SK-N-SH treated with all-trans-retinoic acid at 6 μM for 48 hours (cell line): ENCODE data around the gene TRAF7.

ENCODE experiments used
- ATAC-seq: fragments of 200-7000 bp; cut with Tn5 transposase; 3 replicates; pipeline ENCODE4 v1.9.1; 2020; ENCODE audit warnings: mild to moderate bottlenecking, moderate library complexity
- ARNTL ChIP-seq: fragments of 450-650 bp; formaldehyde crosslinking; IDR thresholded peaks from 2 replicates; pipeline ENCODE4 v1.5.0; 2020; ENCODE audit warnings: low read depth, mild to moderate bottlenecking, moderate library complexity, borderline replicate concordance
- BACH2 ChIP-seq: fragments of 250-450 bp; sonication (Bioruptor Pico); IDR thresholded peaks from 2 replicates; pipeline ENCODE4 v1.9.0; 2021; ENCODE audit warnings: mild to moderate bottlenecking, borderline replicate concordance
- ESRRG ChIP-seq: fragments of 250-450 bp; sonication (Bioruptor Pico); IDR thresholded peaks from 2 replicates; pipeline ENCODE4 v1.6.1; 2021; ENCODE audit warnings: mild to moderate bottlenecking
- ISL1 ChIP-seq: fragments of 250-450 bp; sonication (Bioruptor Pico); IDR thresholded peaks from 2 replicates; pipeline ENCODE4 v2.1.2; 2022; ENCODE audit warnings: mild to moderate bottlenecking, moderate library complexity
- PPARA ChIP-seq: fragments of 250-450 bp; sonication (Bioruptor Pico); IDR thresholded peaks from 2 replicates; pipeline ENCODE4 v1.5.0; 2020; ENCODE audit warnings: mild to moderate bottlenecking, borderline replicate concordance
- RARB ChIP-seq: fragments of 250-450 bp; sonication (Bioruptor Pico); IDR thresholded peaks from 2 replicates; pipeline ENCODE4 v1.8.0; 2021; ENCODE audit warnings: mild to moderate bottlenecking, moderate library complexity
- SNAI2 ChIP-seq: fragments of 250-450 bp; sonication (Bioruptor Pico); IDR thresholded peaks from 2 replicates; pipeline ENCODE4 v1.5.0; 2020; ENCODE audit warnings: mild to moderate bottlenecking, moderate library complexity
- TCF4 ChIP-seq: fragments of 250-450 bp; sonication (Bioruptor Pico); IDR thresholded peaks from 2 replicates; pipeline ENCODE4 v1.8.0; 2021; ENCODE audit warnings: mild to moderate bottlenecking, moderate library complexity, borderline replicate concordance
- TOX ChIP-seq: fragments of 250-450 bp; sonication (Bioruptor Pico); IDR thresholded peaks from 2 replicates; pipeline ENCODE4 v1.8.0; 2021; ENCODE audit warnings: mild to moderate bottlenecking, moderate library complexity, borderline replicate concordance
- ZFP30 ChIP-seq: fragments of 450-650 bp; formaldehyde crosslinking; IDR thresholded peaks from 2 replicates; pipeline ENCODE4 v1.5.0; 2022; ENCODE audit warnings: mild to moderate bottlenecking, moderate library complexity
- ZNF565 ChIP-seq: fragments of 450-650 bp; formaldehyde crosslinking; conservative IDR thresholded peaks from 2 replicates; pipeline ENCODE4 v1.5.0; 2020; ENCODE audit warnings: low read depth, mild to moderate bottlenecking, moderate library complexity
- ZNF70 ChIP-seq: fragments of 450-650 bp; formaldehyde crosslinking; IDR thresholded peaks from 2 replicates; pipeline ENCODE4 v1.5.0; 2020; ENCODE audit warnings: mild to moderate bottlenecking, moderate library complexity
- ZNF8 ChIP-seq: fragments of 450-650 bp; formaldehyde crosslinking; IDR thresholded peaks from 2 replicates; pipeline ENCODE4 v1.5.0; 2020; ENCODE audit warnings: mild to moderate bottlenecking, moderate library complexity
- TF ChIP-seq, protein P1 (sequence below): fragments of 250-450 bp; sonication (Bioruptor Pico); IDR thresholded peaks from 2 replicates; pipeline ENCODE4 v1.5.1; 2020; ENCODE audit warnings: low read depth, mild to moderate bottlenecking, moderate library complexity
- TF ChIP-seq, protein P2 (sequence below): fragments of 250-450 bp; sonication (Bioruptor Pico); IDR thresholded peaks from 2 replicates; pipeline ENCODE4 v1.5.1; 2021; ENCODE audit warnings: mild to moderate bottlenecking, moderate library complexity
- TF ChIP-seq, protein P3 (sequence below): fragments of 250-450 bp; sonication (Bioruptor Pico); IDR thresholded peaks from 2 replicates; pipeline ENCODE4 v1.8.0; 2021; ENCODE audit warnings: low read depth, mild to moderate bottlenecking, moderate library complexity, borderline replicate concordance
- TF ChIP-seq, protein P4 (sequence below): fragments of 250-450 bp; sonication (Bioruptor Pico); IDR thresholded peaks from 2 replicates; pipeline ENCODE4 v1.8.0; 2020; ENCODE audit warnings: mild to moderate bottlenecking, moderate library complexity, borderline replicate concordance
- TF ChIP-seq, protein P5 (sequence below): fragments of 250-450 bp; sonication (Bioruptor Pico); IDR thresholded peaks from 2 replicates; pipeline ENCODE4 v1.5.0; 2020; ENCODE audit warnings: mild to moderate bottlenecking, moderate library complexity

TRAF7 gene

DNA sequence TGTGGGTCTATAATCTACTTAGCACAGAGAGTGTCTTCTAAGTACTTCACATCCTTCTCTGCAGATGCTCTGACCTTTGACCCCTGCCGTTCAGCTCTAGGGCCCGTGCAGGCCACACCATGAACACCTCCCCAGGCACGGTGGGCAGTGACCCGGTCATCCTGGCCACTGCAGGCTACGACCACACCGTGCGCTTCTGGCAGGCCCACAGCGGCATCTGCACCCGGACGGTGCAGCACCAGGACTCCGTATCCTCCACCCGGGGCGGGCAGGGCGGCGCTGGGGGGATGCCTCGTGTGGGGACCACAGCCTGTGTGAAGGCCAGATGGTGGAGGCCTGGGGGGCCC lies 50.4 kb downstream of the TRAF7 start (continued):
- TF ChIP-seq, protein P1, sequence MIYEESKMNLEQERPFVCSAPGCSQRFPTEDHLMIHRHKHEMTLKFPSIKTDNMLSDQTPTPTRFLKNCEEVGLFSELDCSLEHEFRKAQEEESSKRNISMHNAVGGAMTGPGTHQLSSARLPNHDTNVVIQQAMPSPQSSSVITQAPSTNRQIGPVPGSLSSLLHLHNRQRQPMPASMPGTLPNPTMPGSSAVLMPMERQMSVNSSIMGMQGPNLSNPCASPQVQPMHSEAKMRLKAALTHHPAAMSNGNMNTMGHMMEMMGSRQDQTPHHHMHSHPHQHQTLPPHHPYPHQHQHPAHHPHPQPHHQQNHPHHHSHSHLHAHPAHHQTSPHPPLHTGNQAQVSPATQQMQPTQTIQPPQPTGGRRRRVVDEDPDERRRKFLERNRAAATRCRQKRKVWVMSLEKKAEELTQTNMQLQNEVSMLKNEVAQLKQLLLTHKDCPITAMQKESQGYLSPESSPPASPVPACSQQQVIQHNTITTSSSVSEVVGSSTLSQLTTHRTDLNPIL (CRISPR knock-in tag): no peak
- TF ChIP-seq RARB (CRISPR knock-in tag): no peak
- TF ChIP-seq, protein P2, sequence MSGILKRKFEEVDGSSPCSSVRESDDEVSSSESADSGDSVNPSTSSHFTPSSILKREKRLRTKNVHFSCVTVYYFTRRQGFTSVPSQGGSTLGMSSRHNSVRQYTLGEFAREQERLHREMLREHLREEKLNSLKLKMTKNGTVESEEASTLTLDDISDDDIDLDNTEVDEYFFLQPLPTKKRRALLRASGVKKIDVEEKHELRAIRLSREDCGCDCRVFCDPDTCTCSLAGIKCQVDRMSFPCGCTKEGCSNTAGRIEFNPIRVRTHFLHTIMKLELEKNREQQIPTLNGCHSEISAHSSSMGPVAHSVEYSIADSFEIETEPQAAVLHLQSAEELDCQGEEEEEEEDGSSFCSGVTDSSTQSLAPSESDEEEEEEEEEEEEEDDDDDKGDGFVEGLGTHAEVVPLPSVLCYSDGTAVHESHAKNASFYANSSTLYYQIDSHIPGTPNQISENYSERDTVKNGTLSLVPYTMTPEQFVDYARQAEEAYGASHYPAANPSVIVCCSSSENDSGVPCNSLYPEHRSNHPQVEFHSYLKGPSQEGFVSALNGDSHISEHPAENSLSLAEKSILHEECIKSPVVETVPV (CRISPR knock-in tag): no peak
- no peak for TF ChIP-seq TCF4
- TF ChIP-seq SNAI2 (CRISPR knock-in tag): no peak

DNA sequence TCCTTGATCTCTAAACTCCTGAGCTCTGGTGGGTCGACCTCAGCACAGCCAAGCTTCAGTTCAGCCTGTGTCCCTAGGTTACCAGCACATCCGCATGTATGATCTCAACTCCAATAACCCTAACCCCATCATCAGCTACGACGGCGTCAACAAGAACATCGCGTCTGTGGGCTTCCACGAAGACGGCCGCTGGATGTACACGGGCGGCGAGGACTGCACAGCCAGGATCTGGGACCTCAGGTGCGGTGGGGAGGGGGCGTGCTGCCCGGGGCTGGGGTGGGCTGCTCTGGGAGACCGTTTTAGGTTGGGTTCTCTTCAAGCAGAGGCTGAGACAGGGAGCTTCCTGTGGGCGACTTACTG lies 50.8 kb downstream of the TRAF7 start:
- ATAC-seq: no peak
- TF ChIP-seq ZNF8 (no peak), TOX (CRISPR knock-in tag) (no peak), ZFP30 (CRISPR knock-in tag) (no peak), RARB (CRISPR knock-in tag) (no peak)
- TF ChIP-seq, protein P2 (CRISPR knock-in tag): no peak
- TF ChIP-seq, protein P1 (CRISPR knock-in tag): no peak
- TF ChIP-seq, protein P3, sequence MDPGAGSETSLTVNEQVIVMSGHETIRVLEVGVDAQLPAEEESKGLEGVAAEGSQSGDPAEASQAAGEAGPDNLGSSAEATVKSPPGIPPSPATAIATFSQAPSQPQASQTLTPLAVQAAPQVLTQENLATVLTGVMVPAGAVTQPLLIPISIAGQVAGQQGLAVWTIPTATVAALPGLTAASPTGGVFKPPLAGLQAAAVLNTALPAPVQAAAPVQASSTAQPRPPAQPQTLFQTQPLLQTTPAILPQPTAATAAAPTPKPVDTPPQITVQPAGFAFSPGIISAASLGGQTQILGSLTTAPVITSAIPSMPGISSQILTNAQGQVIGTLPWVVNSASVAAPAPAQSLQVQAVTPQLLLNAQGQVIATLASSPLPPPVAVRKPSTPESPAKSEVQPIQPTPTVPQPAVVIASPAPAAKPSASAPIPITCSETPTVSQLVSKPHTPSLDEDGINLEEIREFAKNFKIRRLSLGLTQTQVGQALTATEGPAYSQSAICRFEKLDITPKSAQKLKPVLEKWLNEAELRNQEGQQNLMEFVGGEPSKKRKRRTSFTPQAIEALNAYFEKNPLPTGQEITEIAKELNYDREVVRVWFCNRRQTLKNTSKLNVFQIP: no peak
- TF ChIP-seq, protein P4, sequence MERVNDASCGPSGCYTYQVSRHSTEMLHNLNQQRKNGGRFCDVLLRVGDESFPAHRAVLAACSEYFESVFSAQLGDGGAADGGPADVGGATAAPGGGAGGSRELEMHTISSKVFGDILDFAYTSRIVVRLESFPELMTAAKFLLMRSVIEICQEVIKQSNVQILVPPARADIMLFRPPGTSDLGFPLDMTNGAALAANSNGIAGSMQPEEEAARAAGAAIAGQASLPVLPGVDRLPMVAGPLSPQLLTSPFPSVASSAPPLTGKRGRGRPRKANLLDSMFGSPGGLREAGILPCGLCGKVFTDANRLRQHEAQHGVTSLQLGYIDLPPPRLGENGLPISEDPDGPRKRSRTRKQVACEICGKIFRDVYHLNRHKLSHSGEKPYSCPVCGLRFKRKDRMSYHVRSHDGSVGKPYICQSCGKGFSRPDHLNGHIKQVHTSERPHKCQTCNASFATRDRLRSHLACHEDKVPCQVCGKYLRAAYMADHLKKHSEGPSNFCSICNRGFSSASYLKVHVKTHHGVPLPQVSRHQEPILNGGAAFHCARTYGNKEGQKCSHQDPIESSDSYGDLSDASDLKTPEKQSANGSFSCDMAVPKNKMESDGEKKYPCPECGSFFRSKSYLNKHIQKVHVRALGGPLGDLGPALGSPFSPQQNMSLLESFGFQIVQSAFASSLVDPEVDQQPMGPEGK (CRISPR knock-in tag): no peak

DNA sequence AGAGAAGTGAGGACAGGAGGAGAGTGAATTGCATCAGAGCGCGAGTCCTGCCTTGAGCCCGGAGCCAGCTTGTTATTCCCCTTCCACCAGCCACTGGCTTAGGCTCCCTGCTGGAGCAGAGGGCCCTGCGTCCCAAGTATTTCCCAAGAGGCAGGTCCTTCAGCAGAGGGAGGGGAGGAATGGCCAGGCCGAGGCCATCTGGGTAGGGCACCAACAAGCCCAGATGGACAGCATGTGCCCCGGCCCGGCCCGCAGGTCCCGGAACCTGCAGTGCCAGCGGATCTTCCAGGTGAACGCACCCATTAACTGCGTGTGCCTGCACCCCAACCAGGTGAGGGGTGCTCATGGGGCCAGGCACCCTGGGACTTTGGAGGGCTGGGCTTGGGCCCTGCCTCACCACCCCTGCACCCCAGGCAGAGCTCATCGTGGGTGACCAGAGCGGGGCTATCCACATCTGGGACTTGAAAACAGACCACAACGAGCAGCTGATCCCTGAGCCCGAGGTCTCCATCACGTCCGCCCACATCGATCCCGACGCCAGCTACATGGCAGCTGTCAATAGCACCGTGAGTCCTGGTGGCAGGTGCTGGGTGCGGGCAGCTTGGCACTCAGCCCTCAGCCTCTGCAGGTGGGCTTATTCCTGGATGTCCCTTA lies 51.3 kb downstream of the TRAF7 start:
- no peak for ATAC-seq
- TF ChIP-seq ESRRG (CRISPR knock-in tag) (no peak), ZFP30 (CRISPR knock-in tag) (no peak), ISL1 (CRISPR knock-in tag) (no peak), ZNF70 (no peak), SNAI2 (CRISPR knock-in tag) (no peak), TCF4 (no peak), ARNTL (no peak), RARB (CRISPR knock-in tag) (no peak), PPARA (CRISPR knock-in tag) (no peak), BACH2 (CRISPR knock-in tag) (no peak), ZNF8 (no peak), ZNF565 (CRISPR knock-in tag) (no peak), TOX (CRISPR knock-in tag) (no peak)
- TF ChIP-seq, protein P4 (CRISPR knock-in tag): no peak
- TF ChIP-seq, protein P5, sequence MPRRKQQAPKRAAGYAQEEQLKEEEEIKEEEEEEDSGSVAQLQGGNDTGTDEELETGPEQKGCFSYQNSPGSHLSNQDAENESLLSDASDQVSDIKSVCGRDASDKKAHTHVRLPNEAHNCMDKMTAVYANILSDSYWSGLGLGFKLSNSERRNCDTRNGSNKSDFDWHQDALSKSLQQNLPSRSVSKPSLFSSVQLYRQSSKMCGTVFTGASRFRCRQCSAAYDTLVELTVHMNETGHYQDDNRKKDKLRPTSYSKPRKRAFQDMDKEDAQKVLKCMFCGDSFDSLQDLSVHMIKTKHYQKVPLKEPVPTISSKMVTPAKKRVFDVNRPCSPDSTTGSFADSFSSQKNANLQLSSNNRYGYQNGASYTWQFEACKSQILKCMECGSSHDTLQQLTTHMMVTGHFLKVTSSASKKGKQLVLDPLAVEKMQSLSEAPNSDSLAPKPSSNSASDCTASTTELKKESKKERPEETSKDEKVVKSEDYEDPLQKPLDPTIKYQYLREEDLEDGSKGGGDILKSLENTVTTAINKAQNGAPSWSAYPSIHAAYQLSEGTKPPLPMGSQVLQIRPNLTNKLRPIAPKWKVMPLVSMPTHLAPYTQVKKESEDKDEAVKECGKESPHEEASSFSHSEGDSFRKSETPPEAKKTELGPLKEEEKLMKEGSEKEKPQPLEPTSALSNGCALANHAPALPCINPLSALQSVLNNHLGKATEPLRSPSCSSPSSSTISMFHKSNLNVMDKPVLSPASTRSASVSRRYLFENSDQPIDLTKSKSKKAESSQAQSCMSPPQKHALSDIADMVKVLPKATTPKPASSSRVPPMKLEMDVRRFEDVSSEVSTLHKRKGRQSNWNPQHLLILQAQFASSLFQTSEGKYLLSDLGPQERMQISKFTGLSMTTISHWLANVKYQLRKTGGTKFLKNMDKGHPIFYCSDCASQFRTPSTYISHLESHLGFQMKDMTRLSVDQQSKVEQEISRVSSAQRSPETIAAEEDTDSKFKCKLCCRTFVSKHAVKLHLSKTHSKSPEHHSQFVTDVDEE (CRISPR knock-in tag): no peak
- TF ChIP-seq, protein P1 (CRISPR knock-in tag): no peak
- TF ChIP-seq, protein P2 (CRISPR knock-in tag): no peak
